Inflammatory macrophage treated with lipopolysaccharide for 4 hours (primary cell): ENCODE results near the gene NEURL3.
"Not testable (repeated sequence)": the region's sequence is repeated elsewhere in the genome, so short reads cannot be mapped to it uniquely, and the experiment has no call there.

Experiments
- DNase-seq: peaks from one replicate; pipeline ENCODE4 v3.0.0-alpha.2; 2020

NEURL3 gene

DNA sequence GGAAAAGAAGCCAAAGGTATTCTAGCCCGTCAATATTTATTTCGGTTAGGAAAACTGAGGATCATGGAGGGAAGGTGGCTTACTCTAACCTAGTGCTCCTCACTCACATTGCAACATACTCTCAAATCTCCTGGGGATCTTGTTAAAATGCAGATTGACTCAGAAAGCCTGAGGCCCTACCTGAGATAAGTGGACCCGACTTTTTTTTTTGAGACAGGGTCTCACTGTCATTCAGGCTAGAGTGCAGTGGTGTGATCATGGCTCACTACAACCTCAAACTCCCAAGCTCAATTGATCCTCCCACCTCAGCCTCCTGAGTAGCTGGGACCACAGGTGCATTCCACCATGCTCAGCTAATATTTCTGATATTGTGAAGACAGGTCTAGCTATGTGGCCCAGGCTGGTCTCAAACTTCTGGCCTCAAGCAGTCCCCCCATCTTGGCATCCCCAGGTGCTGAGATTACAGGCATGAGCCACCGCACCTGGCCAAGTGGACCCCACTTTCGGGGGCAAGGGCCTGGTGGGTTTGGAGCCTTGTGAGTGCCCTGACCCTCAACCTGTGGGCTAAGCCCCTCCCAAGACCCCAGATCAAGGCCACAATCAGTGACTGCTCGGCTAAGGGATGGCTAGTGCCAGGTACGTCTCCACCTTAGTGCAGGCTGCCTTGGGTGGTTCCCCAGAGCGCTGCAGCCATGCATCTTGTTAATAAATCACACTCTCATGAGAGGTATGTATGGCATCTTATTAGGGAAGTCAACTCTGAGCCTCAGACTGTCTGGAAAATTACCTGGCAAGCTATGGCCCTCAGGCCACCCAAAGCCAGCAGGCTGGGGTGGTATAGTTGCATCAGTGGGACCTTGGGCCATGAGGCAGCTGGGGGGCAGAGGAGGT, 1.1 kb upstream of the NEURL3 start:
- no peak for DNase-seq

DNA sequence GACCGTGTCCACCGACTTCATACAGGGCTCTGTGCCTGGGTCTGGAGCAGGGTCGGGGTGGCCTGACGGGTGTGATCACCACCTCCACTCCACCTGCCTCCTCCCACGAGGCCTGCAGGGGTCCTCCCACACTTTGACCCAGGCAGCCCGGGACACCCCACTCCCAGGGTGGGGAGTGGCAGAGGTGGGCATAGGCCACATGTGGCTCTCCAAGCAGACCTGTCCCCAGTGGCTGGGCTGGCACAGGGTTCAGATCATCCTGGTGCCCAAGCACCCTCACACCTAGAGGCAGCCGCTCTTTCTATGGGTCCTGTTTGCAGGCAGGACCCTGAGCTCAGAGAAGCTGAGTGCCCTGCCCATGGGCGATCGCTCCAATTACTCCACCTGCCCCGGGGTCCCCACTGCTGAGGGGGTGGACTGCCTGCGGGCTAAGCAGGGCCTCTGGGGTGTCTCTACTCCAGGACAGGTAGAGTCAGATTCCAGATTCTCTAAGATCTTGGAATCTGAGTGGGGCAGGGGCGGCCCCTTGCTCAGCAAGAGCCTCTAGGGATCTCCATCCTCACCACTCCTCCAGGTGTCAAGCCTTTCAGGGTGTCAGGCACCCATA, 1.4 kb downstream of the NEURL3 start:
- no peak for DNase-seq

DNA sequence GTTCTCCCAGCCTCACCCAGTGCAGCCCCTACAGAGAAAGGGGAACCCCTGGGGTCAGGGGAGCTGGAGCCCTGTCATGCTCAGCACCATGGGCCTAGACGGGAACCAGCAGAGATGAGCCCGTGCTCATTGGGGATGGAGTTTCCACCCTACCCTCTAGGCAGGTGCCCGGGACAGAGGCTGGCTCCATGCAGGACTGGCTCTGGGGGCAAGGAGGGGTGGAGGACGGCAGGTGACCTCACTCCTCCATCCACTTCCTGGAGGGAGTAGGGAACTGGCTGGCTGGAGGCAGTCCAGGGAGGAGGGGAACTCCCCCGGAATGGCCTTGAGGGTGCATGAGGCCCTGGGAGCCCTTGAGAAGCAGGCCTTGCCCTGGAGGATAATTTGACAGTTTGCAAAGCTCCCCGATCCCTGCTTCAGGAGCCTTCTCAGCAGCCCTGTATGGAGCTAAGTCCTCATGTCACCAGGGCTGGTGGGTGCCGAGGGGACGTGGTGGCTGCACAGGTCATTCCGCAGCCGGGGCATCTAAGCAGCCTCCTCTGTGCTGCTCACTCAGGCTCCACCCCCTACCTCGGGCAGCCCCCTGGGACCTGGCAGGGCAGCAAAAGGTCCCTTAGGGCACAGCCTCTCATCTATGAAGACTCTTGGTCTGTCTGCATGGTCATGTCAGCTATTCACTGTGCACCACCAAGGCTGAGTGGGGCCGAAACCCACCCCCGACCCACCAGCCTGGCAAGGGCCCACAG, 2.1 kb downstream of the NEURL3 start:
- peak; percentile 53 for DNase-seq

DNA sequence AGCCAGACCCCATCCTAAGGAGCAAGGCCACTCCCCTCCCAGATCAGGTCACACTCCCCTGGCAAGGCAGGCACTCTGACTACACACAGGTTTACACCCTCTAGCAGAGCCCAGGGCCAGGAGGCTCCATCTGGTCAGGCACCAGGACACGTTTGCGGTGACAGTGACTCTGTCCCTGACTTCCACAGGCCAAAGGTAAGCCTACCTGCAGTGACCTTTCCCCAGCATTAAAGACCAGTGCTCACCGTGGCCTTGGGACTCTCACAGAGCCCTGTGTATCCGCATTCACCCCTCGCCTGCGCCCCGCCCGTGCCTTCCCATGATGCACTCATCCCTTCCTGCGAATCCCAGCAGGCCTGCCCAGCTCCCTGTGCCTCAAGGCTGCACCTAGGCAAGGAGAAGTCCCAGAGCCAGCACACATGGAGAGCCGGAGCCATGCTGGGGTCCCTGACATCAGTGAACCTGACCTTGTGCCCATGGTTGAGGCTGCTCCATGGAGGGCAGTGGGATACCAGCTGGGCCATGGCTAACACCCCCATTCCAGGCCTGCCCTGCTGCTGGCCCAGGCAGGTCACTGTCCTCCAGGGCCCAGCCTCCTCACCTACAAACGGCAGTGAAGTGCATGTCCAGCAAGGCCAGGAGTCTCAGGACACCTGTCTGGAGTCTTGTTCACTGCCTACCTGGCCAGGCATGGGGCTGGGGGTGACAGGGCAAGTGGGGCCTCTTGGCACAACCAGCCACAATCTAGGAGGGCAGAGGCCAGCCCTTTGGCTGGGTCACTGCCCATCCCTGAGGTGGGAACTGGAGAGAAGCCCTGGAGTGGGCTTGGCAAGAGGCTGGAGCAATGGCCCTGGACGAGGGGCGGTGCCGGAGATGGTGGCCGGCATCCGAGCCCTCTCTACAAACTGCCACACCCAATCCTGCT, 3.0 kb downstream of the NEURL3 start:
- DNase-seq: no peak

DNA sequence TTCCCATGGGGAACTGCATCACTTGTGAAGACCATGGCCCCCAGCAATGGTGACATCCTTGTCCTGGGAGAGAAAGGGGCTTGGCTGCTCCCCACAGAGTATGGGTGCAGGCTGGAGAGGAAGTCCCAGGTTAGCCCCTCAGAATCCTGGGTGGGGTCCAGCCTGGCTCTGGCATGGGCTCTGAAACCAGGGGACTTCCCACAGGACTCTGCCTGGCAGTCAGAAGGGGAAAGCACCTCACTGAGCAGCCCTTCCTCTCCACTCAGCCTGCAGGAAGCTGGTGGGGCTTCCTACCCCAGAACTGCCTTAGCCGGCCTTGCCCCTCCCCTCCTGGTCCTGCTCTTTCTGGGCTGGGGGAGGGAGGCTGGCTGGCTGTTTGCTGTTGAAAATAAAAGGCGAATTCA, 3.7 kb downstream of the NEURL3 start:
- peak; percentile 59 for DNase-seq

DNA sequence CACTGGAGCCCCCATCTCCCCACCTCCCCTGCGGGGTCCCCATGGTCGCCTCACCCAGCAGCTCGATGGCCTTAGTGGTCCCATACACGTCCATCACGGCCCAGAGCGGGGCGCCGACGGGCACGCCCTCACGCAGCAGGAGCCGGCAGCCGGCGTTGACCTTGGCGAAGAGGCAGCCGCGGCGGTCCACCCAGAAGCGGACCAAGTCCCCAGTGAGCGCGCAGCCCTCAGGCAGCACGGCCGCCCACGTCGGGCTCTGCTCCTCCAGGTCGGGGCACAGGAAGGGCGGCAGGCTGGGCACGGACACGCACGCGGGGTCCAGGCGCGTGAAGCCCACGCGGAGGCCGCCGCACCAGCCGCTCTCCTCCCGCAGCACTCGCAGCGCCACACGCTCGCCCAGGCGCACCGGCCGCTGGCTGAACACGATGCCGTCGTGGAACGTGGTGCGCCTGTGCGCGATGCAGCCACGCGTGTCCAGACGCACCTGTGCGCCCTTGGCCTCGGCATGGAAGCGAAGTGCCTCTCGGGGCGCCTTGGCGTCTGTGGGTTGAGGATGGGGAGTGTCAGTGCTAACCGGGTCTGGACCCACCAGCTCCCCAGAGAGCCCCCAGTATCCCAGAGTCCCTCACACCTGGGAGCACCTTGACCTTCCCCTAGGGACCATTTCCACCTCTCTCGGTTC, 4.6 kb downstream of the NEURL3 start:
- DNase-seq: no peak

DNA sequence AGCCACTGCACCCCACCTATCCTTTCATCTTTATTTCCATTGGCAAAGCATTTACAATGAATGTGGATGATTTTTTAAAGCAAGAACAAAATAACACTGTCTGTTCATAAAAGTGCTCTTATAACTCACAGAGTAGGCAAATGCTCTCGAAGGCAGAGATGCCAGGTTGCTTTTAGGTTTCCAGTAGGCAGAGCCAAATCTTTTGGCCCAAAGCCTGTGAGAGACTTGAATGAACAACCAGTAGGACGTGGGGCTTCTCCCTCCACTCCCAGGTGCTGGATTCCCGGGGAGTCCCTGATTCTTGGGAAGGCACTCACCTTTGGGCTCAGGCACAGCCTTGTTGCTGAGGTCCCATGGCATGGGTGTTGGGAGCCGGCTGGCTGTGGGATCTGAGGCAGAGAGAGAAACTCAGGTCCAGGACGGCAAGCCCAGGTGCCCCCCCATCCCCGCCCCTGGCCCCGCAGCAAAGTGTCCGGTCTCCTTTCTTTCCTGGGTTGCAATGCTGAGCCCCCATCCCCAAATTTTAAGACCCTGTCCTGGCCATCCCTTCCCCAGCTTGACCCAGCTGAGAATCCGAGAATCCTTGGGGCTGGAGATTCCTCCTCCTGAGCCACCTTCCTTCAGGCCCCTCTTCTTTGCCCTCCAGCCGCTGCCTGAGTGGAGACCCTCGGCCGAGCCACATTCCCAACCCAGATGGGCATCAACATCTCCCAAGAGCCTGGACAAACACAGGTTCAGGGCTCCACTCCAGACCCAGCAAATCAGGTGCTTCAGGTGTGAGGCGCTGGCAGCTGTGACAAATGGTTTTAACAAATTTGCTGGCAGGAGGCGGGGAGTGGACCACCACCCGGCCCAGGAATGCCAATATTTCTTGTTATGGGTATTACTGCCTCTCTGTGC, 5.8 kb downstream of the NEURL3 start:
- DNase-seq: no peak

DNA sequence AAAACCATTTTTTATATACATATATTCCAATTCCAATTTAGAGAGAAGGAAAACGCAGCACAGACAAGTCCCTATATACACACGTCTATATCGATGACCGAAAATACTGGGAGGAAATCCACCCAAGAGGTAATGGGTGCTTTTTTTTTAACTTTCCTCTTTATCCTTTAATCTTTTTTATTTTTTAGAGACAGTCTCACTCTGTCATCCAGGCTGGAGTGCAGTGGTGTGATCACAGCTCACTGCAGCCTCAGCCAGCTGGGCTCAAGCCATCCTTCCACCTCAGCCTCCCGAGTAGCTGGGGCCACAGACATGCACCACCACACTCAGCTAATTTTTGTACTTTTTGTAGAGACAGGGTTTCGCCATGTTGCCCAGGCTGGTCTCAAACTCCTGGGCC, 6.5 kb downstream of the NEURL3 start:
- not testable (repeated sequence) for DNase-seq

DNA sequence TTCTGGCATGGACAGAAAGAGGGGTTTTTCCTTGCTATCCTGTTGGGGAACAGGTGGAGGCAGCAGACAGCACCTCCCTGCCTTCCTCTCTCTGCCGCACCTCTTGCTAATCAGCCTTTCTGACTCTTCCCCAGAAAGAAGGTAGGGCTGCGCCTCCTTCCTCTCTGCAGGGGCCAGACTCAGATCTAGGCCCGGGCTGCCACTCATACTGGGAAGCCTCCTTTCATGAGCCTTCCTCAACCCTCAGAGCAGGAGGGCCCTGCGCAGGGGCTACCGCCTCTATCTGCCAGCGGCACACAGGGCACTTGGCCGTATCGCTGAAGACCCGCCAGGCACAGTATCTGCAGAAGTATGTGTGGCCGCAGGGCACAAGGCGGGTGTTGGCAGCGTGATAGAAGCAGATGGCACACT, 7.1 kb downstream of the NEURL3 start:
- DNase-seq: no peak

DNA sequence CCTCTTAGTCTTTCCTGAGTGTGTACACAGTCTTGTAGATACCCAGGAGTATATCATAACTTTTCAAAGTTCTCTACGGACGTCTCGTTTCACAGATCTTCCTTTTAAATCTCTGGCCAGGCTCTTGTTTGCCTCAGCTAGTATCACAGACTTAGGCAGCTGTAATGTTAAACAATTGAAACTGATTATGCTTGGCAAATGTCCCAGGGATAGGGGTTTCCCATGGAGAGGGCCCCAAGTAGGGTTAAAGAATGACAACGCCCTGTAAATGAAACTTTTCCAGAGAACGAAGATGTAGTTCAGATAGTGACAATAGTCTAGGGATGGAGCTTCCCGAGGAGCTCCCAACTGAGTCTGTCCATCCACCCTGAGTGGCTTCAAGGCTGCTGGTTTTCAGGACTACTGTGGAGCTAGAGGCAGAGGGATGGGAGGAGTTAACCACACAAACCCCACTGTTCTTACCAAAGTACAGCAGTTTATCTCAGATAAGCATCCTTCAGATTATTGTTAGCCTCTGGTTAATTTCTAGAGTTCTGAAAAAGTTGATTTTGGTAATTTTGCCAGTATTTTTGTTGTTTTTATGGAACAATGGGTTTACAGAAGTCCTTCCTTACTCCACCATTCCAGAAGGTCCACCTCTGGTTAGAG, 9.1 kb downstream of the NEURL3 start:
- DNase-seq: no peak

DNA sequence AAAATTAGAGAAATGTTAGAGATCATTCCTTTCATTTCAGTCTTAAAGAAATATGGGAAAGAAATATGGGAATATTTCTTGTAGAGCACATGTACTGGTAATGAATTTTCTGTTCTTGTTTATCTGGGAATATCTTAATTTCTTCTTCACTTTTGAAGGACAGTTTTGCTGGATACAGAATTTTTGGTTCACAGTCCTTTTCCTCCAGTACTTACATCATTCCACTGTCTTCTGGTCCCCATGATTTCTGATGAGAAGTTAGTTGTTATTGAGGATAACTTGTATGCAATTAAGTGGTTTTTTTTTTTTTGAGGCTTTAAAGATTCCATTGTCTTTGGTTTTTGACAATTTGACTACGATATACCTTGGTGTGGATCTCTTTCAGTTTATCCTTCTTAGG, 11.0 kb downstream of the NEURL3 start:
- no peak for DNase-seq

DNA sequence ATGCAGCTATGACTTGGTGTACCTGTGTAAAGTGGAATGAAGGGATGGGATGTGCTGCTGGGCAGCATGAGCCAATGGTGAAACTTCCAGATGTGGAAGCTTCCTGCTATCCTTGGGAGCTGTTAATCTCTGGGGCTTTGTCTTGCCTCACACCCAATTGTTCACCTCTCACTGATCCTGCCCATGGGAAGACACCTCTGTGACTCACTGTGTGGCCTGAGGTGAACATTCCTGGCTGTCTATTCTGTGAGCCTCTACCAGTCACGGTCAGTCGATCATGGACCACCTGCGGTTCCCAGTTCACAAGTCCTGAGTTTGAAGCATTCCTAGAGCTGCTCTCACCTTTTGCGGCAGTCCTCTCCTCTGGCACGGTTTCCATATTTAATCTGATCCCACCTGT, 12.1 kb downstream of the NEURL3 start:
- no peak for DNase-seq

DNA sequence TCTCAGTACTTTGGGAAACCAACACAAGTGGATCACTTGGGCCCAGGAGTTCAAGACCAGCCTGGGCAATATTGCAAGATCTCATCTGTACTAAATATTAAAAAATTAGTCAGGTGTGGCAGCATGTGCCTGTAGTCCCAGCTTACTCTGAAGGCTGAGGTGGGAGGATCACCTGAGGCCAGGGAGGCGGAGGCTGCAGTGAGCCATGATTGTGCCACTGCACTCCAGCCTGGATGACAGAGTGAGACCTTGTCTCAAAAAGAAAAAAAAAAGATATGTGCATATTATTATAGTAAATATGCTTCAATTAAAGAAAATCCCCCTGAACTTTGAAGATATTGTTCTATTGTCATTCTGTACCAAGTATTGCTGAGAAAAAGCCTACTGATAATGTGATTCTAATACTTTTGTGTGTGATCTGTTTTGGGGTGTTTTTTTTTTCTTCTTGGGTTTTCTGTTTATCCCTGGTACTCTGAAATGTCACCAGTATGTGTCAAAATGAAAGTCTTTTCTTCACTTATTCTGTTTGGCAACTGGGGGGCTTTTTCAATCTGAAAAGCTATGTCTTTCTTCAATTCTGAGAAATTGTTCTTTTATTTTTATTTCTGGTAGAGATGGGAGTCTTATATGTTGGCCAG, 13.2 kb downstream of the NEURL3 start:
- no peak for DNase-seq

DNA sequence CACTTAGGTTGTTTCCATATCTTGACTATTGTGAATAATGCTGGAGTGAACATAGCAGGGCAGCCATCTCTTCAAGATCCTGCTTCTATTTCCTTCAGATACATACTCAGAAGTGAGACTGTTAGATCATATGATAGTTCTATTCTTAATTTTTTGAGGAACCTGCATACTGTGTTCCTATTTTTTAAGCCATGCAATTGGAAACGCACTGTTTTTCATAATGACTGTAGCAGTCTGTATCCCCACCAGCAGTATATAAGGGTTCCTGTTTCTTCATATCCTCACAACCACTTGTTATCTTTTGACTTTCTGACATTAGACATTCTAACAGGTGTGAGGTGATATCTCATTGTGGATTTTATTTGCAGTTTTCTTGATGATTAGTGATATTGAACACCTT, 15.5 kb downstream of the NEURL3 start:
- DNase-seq: peak; percentile 93

DNA sequence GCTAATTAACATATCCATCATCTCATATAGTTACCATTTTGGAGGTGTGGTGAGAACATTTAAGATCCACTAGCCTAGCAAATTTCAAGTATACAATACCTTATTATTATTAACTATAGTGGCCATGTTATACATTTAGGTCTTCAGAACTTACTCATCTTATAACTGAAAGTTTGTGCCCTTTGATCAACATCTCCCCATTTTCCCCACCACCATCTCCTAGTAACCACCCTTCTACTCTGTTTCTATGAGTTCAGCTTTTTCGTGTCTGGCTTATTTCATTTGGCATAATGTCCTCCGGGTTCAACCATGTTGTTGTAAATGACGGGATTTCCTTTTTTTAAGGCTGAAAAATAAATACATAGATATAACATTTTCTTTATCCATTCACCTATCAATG, 15.9 kb downstream of the NEURL3 start:
- DNase-seq: no peak

DNA sequence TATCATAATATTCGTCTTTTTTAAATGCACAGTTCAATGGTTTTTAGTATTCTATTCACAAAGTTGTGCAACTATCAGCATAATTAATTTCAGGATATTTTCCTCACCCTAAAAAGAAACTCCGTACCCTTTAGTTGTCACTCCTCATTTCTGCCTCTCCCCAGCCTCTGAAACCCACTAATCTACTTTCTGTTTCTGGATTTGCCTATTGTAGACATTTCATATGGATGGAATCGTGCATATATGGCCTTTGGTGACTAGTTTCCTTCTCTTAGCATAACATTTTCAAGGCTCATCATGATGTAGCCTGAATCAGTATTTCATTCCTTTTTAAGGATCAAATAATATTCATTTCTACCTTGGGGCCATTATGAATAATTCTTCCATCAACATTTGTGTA, 18.5 kb downstream of the NEURL3 start:
- peak; percentile 71 for DNase-seq

DNA sequence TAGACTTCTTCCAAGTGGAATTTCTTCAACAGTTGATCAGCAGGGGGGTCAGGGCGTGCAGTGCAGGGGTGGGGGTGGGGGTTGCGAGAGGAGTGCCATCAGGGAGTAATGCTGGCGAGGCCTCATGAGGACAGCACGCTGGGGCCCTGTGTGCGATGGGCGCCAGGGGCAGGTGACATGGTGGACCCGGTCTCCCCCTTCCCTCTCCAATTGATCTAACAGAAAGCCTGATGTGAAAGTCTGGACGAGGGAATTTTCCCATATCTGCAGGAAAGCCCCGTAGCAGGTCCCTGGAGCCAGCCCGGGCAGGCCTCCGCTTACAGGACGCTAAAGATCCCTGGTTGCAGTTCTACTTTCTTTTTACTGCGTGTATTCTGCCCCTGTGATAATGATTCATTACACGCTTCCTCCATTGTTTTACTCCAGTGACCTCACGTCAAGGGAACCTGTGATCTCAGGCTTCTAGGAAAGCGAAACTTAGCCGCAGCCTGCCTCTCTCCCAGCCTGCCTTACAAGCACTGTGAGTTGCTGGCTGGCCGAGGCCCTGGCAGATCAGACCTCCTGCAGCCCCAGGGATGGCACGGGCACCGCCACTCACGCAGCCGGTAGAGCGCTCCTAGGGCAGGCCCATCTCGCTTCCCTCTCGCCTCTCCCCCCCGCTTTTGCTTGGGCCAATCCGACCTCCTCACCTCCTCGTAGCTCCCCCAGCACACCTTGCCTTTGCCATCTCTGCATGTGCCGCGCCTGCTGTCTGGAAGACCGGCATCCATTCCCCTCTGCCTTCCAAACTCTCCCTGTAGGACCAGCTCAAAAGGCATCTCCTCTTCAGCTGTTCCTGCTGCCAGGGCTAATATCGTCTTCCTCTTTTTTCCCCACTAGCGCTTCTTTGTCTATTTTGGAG, 19.2 kb downstream of the NEURL3 start:
- DNase-seq: peak; percentile 99

DNA sequence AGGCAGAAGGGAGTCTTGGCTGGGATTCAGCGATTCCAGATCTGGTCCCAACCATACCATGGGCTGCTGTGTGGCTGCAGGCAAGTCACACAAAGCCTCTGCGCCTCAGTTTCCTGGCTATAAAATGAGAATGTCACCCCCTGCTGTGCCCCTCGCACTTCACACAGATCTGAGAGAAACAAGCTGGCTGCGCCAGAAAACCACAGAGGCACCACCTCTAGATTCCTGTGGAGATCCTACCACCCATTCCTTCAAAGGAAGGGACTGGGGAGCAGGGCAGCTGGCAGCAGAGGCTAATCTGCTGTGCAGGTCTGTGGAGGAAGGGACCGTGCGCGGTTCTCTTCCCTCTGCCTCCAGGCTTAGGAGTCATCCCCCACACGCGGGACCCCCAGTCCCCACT, 19.8 kb downstream of the NEURL3 start:
- no peak for DNase-seq

DNA sequence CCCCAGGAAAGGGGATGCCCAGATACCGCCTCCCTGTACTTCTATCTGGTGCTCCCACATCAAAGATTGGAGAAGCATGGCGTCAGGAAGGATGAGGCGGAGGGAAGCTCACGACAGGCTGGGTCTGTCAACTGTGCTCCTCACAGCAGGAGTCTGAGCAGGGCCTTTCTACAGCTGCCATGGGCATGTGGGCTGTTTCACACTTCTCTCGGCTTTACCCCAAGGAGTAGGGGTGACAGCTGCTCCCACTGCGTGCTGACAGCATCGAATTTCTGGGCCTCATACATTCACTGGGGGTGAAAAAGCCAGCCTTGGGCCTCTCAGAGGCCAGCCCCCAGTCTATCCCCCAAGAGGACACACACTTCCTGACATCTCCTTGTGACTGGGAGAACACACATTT, 21.1 kb downstream of the NEURL3 start:
- DNase-seq: no peak
